ENCODE results near the gene NT5DC4. TPM values are rescaled to one million over a fixed set of nuclear protein-coding genes. Genes with fewer than 3 reads are reported as not detected.

The NT5DC4 gene
- total and polyA plus RNA-seq, 2 of the 8 experiments (the other 6 are each of a cell fraction or from before 2014, with no cell fraction given) = not detected

DNA sequence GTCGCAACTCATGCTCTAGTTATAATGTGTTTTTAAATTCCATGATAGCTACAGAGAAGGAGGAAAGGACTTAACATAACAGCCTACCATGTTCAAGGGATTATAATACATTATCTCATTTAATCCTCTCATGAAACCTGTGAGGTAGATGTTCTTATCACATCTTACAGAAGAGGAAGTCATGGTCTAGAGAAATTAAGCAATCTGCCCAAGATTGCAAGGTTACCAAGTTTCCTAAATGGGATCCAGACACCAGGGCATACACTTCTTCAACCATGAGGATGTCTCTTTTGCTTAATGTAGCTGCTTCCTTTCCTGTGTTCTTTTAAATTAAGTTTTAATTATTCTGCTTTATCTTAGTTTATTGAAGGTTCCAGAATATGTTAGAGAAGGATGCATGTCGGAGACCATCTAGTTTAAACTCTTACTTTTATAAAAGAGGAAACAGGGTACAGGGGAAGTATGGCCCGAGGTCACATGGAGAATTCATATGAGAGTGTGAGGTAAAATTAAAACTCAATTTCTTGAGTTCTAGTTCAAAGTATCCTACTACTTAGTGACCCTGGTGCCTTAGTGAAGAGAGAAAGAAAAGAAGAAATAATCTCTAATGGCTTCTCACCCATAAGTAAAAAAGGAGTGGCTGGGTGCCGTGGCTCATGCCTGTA, 67.0 kb downstream of the NT5DC4 start:
- no peak overlapping the region for H2BK20ac ChIP-seq (ENCODE audit: low read length)
- TF ChIP-seq SP4 (IDR thresholded peaks at IDR 0.05; ENCODE audit: low read length) (no peak), CTCF (IDR thresholded peaks at IDR 0.05; ENCODE audit: control extremely low read depth in 1 of 3, insufficient read depth in 1 of 3, low read depth in 1 of 3, low read length in 3 of 3) (no peak), ZNF274 (IDR thresholded peaks at IDR 0.05; ENCODE audit: borderline replicate concordance, extremely low read depth, low read length) (no peak), RAD21 (IDR thresholded peaks at IDR 0.05 in 1 of 2, conservative IDR thresholded peaks at IDR 0.05 in 1 of 2; ENCODE audit: low read depth in 2 of 2, low read length in 2 of 2) (no peak), RNF2 (IDR thresholded peaks at IDR 0.05; ENCODE audit: borderline replicate concordance, low read depth, low read length, missing control alignments, poor library complexity, severe bottlenecking) (no peak), JUND (IDR thresholded peaks at IDR 0.05; ENCODE audit: low read length) (no peak), YY1 (IDR thresholded peaks at IDR 0.05; ENCODE audit: low read depth, low read length) (no peak), USF2 (IDR thresholded peaks at IDR 0.05; ENCODE audit: low read length) (no peak), RFX5 (IDR thresholded peaks at IDR 0.05; ENCODE audit: borderline replicate concordance, low read depth, low read length) (no peak)

More for the DNA sequence above, 67.0 kb downstream of the NT5DC4 start:
- no peak overlapping the region for H2BK120ac ChIP-seq (replicated peaks; ENCODE audit: low read depth, low read length)
- H3K27ac ChIP-seq (ENCODE audit: low read depth, low read length) = no peak overlapping the region
- whole genome bisulfite sequencing, 2 experiments (ENCODE audit: extremely low coverage in 1 of 2, insufficient coverage in 1 of 2, insufficient read length in 1 of 2, insufficient replicate concordance in 2 of 2, low coverage in 1 of 2, low lambda C conversion rate in 2 of 2, missing lambda C conversion rate in 1 of 2) = 82% methylated on average over 4 of the region's 4 CpGs; no CpG with 5 or more reads in 1 of the 2 experiments
- H3K4me2 ChIP-seq (ENCODE audit: insufficient read depth in 1 of 2, low read depth in 2 of 2, low read length in 2 of 2) = no peak overlapping the region
- H3K4me3 ChIP-seq (ENCODE audit: extremely low read depth in 1 of 4, insufficient read depth in 2 of 4, low read depth in 3 of 4, low read length in 4 of 4) = no peak overlapping the region
- H4K20me1 ChIP-seq (replicated peaks in 1 of 2; ENCODE audit: control insufficient read depth in 1 of 2, insufficient read depth in 2 of 2, low read length in 2 of 2) = no peaks in the 10 kb centered on the region
- H3K36me3 ChIP-seq (ENCODE audit: control insufficient read depth in 2 of 4, insufficient read depth in 4 of 4, low read length in 3 of 4) = no peaks in the 10 kb centered on the region
- H2AK5ac ChIP-seq (ENCODE audit: low read depth, low read length) = no peak overlapping the region
- POLR2A ChIA-PET (ENCODE audit: partially characterized antibody) = no interaction called here
- H2AFZ ChIP-seq (ENCODE audit: low read length) = no peak overlapping the region
- H4K8ac ChIP-seq (ENCODE audit: extremely low read depth, insufficient read depth, low read length) = no peak overlapping the region
- CTCF ChIA-PET (ENCODE audit: partially characterized antibody) = no interaction called here
- H3K4me1 ChIP-seq (replicated peaks in 1 of 4; ENCODE audit: control insufficient read depth in 3 of 4, insufficient read depth in 4 of 4, low read length in 3 of 4) = peaks cover 1 to 18% (median 7%) of the 10 kb centered on the region in 4 experiments; a peak in 6 of 7 replicates
- no peak overlapping the region for H2BK15ac ChIP-seq (ENCODE audit: low read length)
- no peak overlapping the region for H3K56ac ChIP-seq (replicated peaks; ENCODE audit: insufficient read length, low read depth, low read length)
- no peak overlapping the region for H2BK12ac ChIP-seq (ENCODE audit: low read depth, low read length)
- no peak overlapping the region for H3K4ac ChIP-seq (replicated peaks; ENCODE audit: insufficient read length, low read depth, low read length)
- H4K91ac ChIP-seq (replicated peaks; ENCODE audit: insufficient read length, low read length) = no peak overlapping the region
- no peaks in the 10 kb centered on the region for H3K79me1 ChIP-seq (ENCODE audit: low read depth, low read length)
- no peak overlapping the region for H2BK5ac ChIP-seq (ENCODE audit: low read depth, low read length)
- H3K79me2 ChIP-seq (ENCODE audit: control insufficient read depth in 1 of 2, insufficient read depth in 2 of 2, low read length in 2 of 2) = no peaks in the 10 kb centered on the region
- H3K14ac ChIP-seq (ENCODE audit: insufficient read length) = no peak overlapping the region
- no peak overlapping the region for H4K5ac ChIP-seq (ENCODE audit: insufficient read length, low read depth, low read length)
- H3K23ac ChIP-seq (ENCODE audit: insufficient read length) = no peak overlapping the region
- no peaks in the 10 kb centered on the region for H3K27me3 ChIP-seq (replicated peaks in 1 of 4; ENCODE audit: control insufficient read depth in 3 of 4, extremely low read depth in 1 of 4, insufficient read depth in 3 of 4, low read length in 3 of 4)
- peaks cover 0 to 3% of the 10 kb centered on the region in 2 experiments; a peak in 1 of 4 replicates for H3K9me3 ChIP-seq (ENCODE audit: insufficient read depth in 2 of 2, low read depth in 1 of 2, low read length in 1 of 2)
- no peaks in the 10 kb centered on the region for H3K23me2 ChIP-seq (ENCODE audit: low read depth, low read length)
- H3K9ac ChIP-seq (replicated peaks in 1 of 4; ENCODE audit: extremely low read depth in 1 of 4, low read depth in 3 of 4, low read length in 3 of 4) = no peak overlapping the region
- no peak for FAIRE-seq
- no peak overlapping the region for H3K18ac ChIP-seq (ENCODE audit: extremely low read depth, low read length)
- DNase-seq (ENCODE audit: low read depth in 1 of 2, low spot score in 2 of 2) = no peak

All from H1 (cell line).